ENCODE results near the gene DNAJC1. TPM values are rescaled to one million over a fixed set of nuclear protein-coding genes. Genes with fewer than 3 reads are reported as not detected.

DNAJC1 gene
- polyA plus RNA-seq, 1 donor (not counting 4 experiments of a cell fraction or from before 2014, with no cell fraction given): 24.8 TPM

DNA sequence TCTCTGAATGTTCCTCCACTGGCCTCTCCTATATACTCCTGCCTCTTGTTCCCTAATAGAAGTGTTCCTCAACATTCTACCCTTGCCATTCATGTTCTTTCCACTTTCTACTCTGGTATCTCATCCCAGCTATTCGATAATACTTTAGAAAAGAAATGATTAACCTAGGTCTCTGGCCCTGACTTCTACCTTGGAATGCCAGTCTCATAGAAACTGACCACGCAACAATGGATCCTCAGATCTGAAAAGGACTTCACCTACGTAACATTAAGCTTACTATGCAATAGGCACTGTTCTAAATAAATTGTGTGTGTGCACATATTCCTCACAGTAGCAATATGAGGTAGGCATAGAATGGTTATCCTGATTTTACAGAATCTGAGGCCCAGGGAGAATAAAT is 234.5 kb downstream of the DNAJC1 start:
- H3K4me1 ChIP-seq (ENCODE audit: control insufficient read depth, extremely low read depth, insufficient read depth, low read length): no peaks in the 10 kb centered on the region
- no peaks in the 10 kb centered on the region for H3K36me3 ChIP-seq (ENCODE audit: control insufficient read depth in 2 of 2, extremely low read depth in 1 of 2, insufficient read depth in 2 of 2, low read length in 2 of 2)
- no peaks in the 10 kb centered on the region for H3K9me1 ChIP-seq (ENCODE audit: control insufficient read depth, extremely low read depth, insufficient read depth, low read length)
- no peak for TF ChIP-seq EZH2 (IDR thresholded peaks at IDR 0.05; ENCODE audit: low read length)
- TF ChIP-seq, protein P1, sequence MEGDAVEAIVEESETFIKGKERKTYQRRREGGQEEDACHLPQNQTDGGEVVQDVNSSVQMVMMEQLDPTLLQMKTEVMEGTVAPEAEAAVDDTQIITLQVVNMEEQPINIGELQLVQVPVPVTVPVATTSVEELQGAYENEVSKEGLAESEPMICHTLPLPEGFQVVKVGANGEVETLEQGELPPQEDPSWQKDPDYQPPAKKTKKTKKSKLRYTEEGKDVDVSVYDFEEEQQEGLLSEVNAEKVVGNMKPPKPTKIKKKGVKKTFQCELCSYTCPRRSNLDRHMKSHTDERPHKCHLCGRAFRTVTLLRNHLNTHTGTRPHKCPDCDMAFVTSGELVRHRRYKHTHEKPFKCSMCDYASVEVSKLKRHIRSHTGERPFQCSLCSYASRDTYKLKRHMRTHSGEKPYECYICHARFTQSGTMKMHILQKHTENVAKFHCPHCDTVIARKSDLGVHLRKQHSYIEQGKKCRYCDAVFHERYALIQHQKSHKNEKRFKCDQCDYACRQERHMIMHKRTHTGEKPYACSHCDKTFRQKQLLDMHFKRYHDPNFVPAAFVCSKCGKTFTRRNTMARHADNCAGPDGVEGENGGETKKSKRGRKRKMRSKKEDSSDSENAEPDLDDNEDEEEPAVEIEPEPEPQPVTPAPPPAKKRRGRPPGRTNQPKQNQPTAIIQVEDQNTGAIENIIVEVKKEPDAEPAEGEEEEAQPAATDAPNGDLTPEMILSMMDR (optimal IDR thresholded peaks at IDR 0.05 in 1 of 3, IDR thresholded peaks at IDR 0.05 in 1 of 3, conservative IDR thresholded peaks at IDR 0.05 in 1 of 3; ENCODE audit: extremely low read depth in 1 of 3, insufficient read depth in 2 of 3, low read length in 3 of 3): no peak
- no peaks in the 10 kb centered on the region for H3K27me3 ChIP-seq (ENCODE audit: control insufficient read depth, extremely low read depth, insufficient read depth, low read length)
- no peak overlapping the region for H3K9ac ChIP-seq (ENCODE audit: control insufficient read depth, extremely low read depth, insufficient read depth, low read length)
- DNase-seq (ENCODE audit: low read depth, low spot score) (no peak), FAIRE-seq (no peak)
- no peak overlapping the region for H2AFZ ChIP-seq (ENCODE audit: control insufficient read depth, low read length)
- dilution Hi-C loops (cut with MboI; ENCODE audit: extremely low pct_ligation_motif_present, low sequenced_read_pairs): no loop called here
- no peak overlapping the region for H3K4me2 ChIP-seq (ENCODE audit: control insufficient read depth, extremely low read depth, insufficient read depth, low read depth, low read length)
- no peaks in the 10 kb centered on the region for H3K79me2 ChIP-seq (ENCODE audit: control insufficient read depth, insufficient read depth, low read length)
- H3K9me3 ChIP-seq (ENCODE audit: control insufficient read depth, low read depth, low read length): no peaks in the 10 kb centered on the region
- no peaks in the 10 kb centered on the region for H4K20me1 ChIP-seq (ENCODE audit: control insufficient read depth, extremely low read depth, insufficient read depth, low read length)
- H3K4me3 ChIP-seq (ENCODE audit: control insufficient read depth in 2 of 3, extremely low read depth in 1 of 3, insufficient read depth in 2 of 3, low read depth in 1 of 3, low read length in 3 of 3): no peak overlapping the region
- H3K27ac ChIP-seq (ENCODE audit: control insufficient read depth, insufficient read depth, low read length): no peak overlapping the region

- H4K20me1 ChIP-seq (ENCODE audit: control insufficient read depth, extremely low read depth, insufficient read depth, low read length): no peaks in the 10 kb centered on the region
- H3K9ac ChIP-seq (ENCODE audit: control insufficient read depth, extremely low read depth, insufficient read depth, low read length): no peak overlapping the region
- H3K9me3 ChIP-seq (ENCODE audit: control insufficient read depth, low read depth, low read length): no peaks in the 10 kb centered on the region
- TF ChIP-seq EZH2 (IDR thresholded peaks at IDR 0.05; ENCODE audit: low read length): no peak
- TF ChIP-seq, protein P1 (optimal IDR thresholded peaks at IDR 0.05 in 1 of 3, IDR thresholded peaks at IDR 0.05 in 1 of 3, conservative IDR thresholded peaks at IDR 0.05 in 1 of 3; ENCODE audit: extremely low read depth in 1 of 3, insufficient read depth in 2 of 3, low read length in 3 of 3): no peak
- dilution Hi-C loops (cut with MboI; ENCODE audit: extremely low pct_ligation_motif_present, low sequenced_read_pairs): no loop called here
- no peaks in the 10 kb centered on the region for H3K27me3 ChIP-seq (ENCODE audit: control insufficient read depth, extremely low read depth, insufficient read depth, low read length)
- H3K36me3 ChIP-seq (ENCODE audit: control insufficient read depth in 2 of 2, extremely low read depth in 1 of 2, insufficient read depth in 2 of 2, low read length in 2 of 2): no peaks in the 10 kb centered on the region
- DNase-seq (ENCODE audit: low read depth, low spot score): no peak
- no peak overlapping the region for H3K4me2 ChIP-seq (ENCODE audit: control insufficient read depth, extremely low read depth, insufficient read depth, low read depth, low read length)
- no peaks in the 10 kb centered on the region for H3K79me2 ChIP-seq (ENCODE audit: control insufficient read depth, insufficient read depth, low read length)
- no peak overlapping the region for H2AFZ ChIP-seq (ENCODE audit: control insufficient read depth, low read length)
- FAIRE-seq: no peak
- H3K4me3 ChIP-seq (ENCODE audit: control insufficient read depth in 2 of 3, extremely low read depth in 1 of 3, insufficient read depth in 2 of 3, low read depth in 1 of 3, low read length in 3 of 3): no peak overlapping the region
- no peak overlapping the region for H3K27ac ChIP-seq (ENCODE audit: control insufficient read depth, insufficient read depth, low read length)
- H3K4me1 ChIP-seq (ENCODE audit: control insufficient read depth, extremely low read depth, insufficient read depth, low read length): no peaks in the 10 kb centered on the region
- no peaks in the 10 kb centered on the region for H3K9me1 ChIP-seq (ENCODE audit: control insufficient read depth, extremely low read depth, insufficient read depth, low read length)
Measured at GRCh38 chr10:21764466-21765189, 238.9 kb downstream of the DNAJC1 start.
